ENCODE results near the gene NECAB3.

The NECAB3 gene

DNA sequence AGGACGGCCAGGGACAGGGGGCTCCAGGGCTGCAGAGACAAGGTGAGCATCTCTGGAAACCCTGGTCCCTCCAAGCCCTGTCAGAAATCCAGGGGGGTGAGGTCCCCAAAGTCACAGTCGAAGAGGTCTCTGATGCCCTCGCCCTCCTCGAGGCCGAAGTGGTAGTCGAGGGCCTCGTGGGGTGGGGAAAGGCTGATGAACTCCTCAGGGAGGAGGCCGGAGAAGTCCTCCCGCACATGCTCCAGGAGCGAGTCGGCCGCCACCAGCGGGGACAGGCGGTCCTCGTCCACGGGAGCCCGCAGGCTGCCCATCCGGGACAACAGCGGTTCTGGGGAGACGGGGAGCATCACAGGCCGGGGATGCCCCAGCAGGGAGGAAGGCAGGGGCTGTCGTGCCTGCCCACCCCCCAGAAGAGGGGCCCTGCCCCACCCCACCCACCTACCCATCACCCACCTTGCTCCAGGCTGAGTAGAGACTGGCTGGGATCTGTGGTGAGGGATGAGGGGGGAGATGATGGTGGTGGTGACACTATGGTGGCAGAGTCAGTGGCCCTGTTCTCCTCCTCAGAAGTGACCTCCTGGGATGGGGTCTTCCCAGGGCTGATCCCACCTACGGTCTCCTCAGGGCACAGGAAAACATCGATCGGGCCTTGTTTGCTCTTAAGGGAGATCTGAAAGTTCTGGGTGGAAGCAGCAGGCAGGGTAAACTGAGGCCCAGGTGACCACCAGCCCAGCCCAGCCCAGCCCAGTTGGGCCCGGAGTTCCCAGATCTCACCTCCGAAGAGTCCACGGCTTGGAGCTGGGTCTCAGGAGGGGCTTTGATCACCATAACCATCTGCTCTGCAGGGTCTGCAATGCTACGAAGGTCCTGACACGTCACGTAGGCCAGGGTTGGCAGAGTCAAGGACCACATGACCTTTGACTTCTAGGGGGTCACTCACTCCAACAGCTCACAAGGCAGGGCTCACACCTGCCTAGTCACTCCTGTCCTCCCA is 2.7 kb upstream of the NECAB3 start:
- DNase-seq = no peak

DNA sequence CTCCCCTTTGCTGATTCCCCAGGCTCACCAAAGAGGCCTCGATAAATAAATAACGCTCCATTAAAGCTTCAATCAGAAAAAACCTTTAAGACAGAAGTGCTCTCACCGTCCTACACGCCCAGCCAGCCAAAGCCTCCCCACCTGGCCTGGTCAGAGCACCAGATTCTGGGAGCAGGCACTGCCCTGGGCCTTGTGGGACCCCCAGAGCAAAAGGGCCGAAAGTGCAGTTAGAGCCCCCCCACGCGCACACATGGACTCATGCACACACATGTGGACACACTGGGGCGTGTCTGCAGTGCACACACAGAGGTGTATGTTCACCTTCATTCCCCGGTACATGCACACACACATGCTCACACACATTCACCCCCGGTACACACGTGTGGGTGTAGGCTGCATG is 1.9 kb upstream of the NECAB3 start:
- DNase-seq = no peak

DNA sequence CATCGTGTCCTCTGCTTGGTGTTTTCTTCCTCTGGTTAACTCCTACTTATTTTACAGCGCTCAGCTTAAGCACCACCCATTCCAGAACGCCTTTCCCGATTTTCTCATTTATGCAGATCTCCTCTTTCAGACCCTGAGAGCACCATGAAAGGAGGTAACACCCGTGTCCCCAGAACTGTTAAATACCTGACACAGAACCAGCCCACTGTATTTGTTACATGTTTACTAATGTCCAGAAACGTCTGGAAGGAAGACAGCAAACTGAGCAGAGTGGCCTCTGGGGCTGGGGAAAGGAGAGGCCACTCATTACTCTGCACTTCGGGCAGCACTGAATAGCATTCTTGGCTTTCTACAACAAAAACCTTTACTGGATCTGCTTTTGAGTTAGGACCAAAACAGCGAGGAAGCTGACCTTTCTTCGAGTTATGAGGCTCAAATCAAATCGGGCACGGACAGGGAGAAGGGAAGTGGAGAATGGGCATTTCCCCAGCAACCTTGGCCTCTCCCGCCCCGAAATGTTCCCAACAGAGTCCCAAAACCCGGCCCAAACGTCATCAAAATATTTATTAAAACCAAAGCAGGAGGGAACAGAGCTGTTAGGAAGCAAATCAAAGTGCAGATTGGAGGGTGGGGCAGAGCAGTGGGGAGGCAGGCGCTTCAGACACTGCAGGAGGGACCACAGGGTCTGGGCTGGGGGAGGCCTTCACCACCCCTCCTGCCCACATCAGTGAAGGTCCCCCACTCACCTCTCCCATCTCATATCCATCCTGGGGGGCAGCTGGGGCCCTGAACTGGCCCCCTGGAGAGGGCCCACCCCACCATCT is 1.1 kb upstream of the NECAB3 start:
- no peak for DNase-seq

DNA sequence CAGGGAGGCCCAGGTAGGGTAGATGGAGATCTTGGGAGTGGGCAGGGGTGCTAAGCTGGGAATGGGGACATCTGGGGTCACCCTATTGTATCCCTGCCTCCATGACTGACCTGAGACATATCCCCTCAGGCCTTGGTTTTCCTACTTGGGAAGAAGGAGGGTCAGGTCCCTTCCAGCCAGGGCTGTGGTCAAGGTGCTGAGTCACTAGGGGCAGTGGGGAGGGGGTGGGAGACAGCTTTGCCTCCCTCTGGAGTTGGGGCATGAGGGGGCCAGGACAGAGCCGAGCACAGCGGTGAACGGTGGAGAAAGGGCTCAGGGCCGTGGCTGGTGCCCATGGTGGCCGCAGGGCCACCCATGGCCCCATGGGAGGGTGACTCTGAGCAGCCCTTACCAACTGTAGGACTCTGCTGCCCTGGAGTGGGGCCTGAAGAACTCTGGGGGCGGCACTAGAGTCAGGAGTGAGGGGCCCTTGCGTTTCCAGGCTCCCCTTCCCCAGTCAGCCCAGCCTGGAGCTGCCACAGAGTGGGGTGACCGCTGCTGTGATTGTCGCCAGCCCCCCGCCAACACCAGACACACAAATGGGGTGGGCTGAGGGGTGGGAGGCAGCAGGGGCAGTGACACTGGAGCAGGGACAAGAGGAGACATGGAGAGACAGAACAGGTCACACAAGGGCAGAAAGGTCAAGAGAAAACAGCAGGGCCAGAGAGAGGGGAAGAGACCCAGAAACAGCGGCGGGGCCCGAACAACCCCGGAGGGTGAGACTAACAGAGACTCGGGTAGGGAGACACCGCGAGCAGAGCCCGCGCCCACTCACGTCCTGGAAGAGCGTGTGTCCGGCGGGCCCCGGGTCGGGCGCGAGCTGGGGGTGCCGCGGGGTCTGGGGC is 576 bp downstream of the NECAB3 start:
- DNase-seq = peak; percentile 73

DNA sequence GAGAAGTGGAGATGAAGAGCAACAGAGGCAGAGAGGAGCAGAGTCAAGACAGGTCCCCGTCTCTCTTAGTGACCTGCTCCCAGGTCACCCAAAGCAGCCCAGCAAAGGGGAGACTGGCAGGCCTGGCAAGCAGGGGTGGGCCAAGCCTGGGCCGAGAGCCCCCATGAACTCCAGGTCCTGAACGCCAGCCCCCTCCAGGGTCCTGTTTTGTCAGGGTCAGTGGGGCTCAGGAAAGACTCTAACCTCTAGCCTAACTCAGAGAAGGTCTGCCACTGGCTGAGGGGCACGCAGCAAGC is 1.2 kb downstream of the NECAB3 start:
- no peak for DNase-seq

DNA sequence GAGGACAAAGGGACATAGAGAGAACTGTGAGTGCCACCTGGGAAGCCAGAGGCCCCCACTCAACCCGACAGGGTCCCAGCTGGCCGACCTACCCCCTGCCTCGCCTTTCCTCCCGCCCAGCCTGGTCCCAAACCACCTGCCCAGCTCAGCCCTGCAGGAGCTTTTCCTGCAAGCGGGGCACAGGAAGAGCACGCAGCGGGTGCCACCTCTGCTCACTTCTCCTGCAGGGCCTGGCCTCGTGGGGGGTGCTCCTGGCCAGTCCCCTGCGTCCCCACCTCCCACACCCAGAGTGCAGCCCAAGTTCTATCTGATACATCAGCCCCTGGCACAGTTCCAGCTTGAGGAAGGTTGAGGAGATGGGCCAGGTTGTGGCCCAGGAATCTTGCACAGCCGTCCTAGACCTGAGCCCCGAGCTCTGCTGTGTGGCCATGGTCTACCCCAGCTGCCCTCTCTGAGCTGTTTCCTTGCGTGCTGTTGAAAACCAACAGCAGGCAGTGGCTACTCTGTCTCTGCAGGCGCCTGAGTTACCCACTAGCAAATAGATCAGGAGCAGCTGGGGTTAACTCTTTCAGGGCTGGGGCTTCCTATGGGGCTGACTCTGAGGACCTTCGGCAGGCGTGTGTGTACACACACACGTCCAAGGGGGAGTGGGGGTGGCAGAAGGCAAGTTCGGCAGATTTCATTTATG is 1.7 kb downstream of the NECAB3 start:
- DNase-seq = no peak

DNA sequence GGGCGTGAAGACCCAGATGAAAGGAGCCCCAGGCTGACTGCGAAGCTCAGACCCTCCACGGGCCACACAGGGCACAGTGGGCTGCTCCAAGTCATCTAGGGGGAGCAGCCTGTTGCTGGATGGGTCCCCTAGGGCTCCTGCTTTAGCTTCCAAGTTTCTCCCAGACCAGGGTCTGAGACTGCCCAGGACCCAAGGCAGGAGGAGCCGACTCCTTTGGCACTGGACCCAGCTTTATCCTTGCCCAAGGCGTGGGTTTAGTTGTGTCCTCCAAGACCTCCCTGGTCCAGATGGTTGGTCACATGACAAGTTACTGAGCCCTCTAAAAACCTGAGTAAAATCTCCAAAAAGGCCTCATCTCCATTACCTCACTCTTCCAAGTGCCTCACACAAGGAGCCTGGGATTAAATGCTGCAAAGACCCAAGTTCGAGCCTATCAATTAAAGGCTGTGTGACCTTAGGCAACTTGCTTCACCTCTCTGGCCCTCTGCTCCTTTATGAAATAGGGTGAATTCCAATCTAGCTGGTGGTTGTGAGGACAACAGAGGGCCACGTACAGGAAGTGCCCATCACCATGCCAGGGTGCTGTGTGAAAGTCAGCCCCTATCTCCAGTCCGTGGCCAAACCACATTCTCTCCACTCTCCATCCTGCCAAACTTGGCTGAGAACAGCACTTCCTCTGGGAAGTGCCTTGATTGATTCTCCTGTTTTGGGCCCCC is 2.5 kb downstream of the NECAB3 start:
- no peak for DNase-seq

DNA sequence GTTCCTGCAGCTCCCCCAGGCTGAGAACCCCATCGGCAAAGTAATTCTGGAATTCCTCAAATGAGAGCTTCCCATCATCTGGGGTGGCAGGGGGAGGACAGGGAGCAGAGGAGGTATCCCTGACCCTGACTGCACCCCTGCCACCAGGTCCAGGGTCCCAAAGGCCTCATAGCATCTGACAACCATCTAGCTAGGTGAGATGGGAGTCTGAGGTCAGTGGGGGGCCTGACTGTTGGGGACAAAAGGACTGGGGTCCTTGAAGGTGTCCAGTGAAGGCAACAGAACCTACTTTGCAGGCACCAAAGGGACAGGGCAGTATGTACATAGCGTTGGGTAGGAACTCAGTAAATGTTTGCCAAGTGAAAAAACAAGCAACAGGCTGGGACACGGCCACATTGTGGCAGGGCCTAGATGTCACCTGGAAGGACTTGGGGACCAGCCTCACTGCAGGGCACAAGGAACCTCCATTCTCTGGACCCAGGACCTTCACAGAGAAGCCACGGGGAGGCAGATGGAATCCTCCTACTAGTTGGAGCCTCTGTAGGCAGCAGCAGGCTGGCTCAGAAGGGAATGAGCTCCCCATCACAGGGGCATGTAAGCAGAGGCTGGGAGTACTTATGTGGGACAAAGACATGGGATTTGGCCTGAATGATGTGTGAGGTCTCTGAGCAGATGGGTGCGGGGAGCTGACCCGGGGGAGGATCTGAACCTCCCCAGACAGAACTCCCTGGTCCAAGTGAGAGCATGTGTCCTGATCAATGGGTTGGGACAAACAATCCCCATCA is 3.3 kb downstream of the NECAB3 start:
- DNase-seq = no peak

DNA sequence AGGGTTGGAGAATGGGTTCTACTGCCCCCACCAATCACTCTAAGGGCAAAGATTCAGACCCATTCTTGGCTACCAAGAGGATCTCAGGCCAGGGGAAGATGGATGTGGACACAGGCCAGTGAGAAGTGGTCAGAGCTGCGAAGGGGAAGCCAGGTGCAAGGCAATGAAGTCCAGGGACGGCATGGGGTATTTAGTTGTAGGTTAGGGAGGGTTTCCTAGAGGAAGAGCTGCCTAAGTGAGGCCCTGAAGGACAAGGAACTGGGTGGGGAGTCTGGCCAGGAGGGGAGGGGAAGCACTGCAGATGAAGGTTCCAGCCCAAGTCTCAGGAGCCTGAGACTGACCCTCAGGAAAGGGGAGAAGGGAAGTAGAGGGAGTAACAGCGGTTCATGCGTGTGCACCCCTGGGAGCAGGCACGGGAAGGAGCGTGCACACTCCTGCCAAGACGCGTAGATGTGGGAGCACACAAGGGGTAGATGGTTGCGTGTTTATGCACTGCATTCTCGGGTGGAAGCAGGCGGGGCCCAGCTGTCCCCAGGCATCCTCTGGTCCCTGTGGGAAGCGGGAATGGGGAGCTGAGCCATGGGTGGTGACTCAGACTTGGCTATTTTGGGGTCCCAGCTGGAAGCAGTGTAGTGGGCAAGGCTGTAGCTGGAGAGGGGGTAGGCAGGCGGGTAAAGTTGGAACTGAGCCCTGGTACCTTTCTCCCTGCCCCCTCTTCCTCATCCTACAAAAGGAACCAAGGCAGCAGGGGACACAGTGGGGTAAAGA is 4.2 kb downstream of the NECAB3 start:
- no peak for DNase-seq

DNA sequence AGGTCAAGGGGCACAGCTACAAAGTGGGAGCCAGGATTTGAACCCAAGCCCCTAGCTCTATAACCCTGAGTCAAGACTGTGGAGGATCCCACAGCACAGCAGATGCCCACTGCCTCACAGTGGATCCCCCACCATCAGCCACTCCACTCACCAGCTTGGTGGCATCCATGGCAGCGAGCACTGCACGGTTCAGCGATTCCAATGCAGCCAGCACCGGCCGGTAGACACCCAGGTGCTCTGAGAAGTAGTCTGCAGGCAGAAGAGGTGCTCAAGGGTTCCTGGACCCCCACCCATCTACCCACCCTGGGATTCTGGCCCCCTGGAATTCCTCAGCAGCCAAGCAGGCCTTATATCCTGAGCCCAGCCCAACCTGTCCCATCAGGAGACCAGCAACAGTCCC is 5.0 kb downstream of the NECAB3 start:
- DNase-seq = no peak

DNA sequence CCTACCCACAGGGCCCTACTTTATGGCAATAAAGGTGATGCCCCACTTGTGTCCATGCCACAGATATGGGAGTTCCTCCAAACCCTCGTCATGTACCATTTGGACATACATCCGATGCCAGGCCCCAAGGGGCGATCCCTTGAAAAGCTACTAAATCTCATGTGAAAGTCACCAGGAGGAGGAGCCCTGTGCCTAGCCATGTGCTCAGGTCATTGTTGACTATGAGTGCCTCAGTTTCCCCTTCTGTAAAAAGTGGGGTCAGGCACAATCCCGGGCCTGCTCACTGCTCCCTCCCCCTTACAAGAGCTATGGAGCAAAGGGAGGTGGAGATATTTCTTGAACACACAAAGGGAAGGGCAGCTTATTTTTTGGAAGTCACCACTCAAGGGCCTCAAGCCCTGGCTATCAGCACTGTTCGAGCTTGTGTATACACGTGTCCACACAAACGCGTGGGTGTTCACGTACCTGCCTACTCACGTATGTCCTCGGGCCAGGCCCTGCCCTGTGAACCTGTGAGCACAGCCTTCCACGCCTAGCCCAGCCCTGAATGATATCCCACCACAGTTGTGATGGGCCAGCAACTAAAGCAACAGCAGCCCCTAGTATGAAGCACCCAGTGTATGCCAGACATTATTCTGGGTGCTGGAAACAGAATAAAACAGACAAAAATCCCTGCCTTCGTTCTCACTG is 5.6 kb downstream of the NECAB3 start:
- DNase-seq = no peak

DNA sequence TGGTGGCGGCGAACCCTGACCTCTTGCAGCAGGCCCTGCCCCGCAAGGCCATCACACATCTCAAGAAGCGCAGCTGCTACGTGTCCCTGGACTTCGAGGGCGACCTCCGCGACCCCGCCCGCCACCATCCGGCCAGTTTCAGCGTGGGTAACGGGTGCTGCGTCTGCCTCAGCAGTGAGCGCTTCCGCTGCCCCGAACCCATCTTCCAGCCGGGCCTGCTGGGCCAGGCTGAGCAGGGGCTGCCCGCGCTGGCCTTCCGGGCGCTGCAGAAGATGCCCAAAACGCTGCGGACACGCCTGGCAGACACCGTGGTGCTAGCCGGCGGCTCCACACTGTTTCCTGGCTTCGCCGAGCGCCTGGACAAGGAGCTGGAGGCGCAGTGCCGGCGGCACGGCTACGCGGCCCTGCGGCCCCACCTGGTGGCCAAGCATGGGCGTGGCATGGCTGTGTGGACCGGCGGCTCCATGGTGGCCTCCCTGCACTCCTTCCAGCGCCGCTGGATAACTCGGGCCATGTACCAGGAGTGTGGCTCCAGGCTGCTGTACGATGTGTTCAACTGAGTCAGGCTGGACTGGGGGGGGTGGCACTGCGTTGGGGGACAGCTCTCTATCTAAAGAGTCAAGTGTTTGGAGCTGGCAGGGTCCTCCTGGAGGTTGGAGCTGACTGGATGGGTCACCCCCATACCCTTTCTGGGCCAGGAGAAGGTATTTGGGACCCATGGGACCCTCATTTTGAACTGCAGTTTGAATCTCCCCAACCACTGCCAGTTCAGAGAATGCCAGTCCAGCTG is 6.4 kb downstream of the NECAB3 start:
- peak; percentile 90 for DNase-seq

DNA sequence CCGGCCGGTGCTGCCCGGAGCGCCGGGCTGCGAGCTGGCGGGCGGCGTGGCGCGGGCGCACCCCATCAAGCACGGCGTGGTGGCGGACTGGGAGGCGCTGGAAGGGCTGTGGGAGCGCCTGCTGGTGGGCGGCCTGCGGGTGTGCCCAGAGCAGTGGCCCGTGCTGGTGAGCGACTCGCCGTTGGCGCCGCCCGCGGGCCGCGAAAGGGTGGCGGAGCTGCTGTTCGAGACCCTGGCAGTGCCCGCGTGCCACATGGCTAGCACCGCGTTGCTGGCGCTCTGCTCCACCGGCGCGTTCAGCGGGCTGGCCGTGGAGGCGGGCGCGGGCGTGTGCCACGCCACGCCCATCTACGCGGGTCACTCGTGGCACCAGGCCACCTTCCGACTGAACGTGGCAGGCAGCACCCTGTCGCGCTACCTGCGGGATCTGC is 7.0 kb downstream of the NECAB3 start:
- DNase-seq = peak; percentile 83

DNA sequence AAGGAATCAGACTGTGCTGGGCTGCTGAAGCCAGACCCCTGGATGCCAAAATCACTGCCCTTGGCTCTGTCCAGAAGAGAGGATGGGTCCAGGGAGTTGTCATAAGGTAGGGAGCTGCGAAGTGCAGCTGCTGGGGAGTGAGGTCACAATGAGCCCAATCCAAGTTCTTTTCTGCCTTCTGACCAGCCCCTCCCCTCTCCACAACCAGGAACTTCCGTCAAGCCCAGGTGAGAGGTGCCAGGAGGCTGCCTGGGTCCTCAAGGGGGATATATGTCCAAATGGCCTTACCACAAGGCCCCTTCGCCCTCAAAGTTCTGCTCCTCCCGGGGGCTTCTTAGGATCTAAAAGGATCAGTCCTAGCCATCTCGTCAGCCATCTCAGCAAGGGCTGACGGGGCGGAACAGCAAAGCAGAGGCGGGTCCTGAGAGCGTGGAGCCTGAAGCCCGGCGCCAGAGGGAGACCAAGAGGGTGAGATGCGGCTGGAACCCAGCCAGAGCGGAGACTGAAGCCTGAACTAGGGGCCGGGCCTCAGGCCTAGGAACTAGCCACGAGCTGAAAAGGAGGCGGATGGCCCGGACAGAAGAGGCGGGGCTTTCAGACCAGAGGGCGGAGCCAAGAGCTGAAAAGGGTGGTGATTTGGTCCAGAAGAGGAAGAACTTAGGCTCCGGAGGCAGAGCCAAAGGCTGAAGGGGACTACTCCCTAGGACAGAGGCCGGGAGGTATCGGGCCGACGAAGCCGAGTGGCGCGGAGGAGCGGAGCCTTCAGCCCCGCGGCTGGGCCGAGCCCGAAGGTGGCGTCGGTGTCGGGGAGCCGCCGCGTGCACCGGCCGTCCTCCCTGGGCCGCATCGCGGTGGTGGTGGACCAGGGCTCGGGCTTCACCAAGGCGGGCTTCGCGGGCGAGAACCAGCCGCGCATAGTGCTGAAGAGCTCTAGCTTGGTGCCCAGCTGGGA is 7.7 kb downstream of the NECAB3 start, which contains the start of gene ACTL10:
Gene ACTL10, plus strand, starts transcription at position 651 of the 952 bp plus-strand sequence. CDS start 555 bp downstream, outside the sequence.
- peak; percentile 91 for DNase-seq

DNA sequence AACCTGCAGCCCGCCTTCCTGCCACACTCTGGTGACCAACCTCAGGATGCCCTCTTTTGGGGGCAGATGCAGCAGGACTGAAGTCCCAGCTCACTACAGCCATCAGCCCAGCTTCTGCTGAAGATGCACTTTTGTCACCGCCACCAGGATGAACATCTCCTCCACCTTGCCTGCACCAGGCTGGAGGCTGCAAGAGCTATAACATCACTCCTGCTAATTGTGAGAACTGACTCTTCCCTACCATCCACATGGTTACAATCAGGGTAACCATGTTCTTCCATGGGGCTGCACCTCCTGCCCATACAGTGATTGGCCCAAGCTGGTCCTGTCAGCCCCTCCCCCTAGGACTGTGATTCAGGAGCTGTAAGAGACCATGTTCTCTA is 9.5 kb downstream of the NECAB3 start:
- DNase-seq = no peak

DNA sequence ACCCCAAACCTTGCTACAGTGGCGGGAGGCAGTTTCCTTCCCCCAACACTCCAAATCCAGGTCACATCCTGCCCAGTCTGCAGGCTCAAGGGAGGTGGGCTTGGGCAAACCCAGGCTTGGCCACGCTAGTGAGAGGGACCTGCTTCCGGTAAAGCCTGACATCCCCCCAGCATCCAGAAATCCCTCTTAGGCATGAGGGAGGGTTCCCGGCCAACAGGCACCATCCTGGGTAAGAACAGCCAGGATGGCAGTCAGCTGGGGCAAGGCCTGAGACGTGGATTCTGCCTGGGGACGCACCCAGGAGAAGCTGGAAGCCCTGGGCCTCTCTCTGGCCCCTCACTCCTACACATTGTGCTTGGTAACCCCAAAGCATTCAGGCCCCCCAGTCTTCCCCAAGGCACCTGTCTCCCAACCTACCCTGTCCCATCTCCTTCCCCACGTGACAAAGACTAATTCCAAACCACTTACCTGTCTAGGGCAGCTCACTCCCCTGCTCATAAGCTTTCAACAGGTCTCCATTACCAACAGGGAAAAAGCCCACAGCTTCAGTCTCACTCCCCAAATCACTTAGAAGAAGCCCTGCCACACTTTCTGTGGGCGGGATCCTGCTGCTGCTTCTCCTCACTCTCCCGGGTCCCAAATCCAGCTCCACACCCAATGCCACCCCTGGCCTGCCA is 10.0 kb downstream of the NECAB3 start:
- DNase-seq = no peak
